ENCODE measurements around the gene DPF3.

- TF ChIP-seq CTCF (IDR thresholded peaks at IDR 0.05) = no peak
- TF ChIP-seq POLR2A (IDR thresholded peaks at IDR 0.05) = no peak
These were observed 12.4 kb upstream of the DPF3 start for GRCh38 chr14:72906316-72906715.
